WTC11 (cell line): ENCODE results near the gene TNIK.

ENCODE experiments used
- ZNF263 ChIP-seq: sonication (generic); formaldehyde crosslinking; IDR thresholded peaks from 2 replicates; pipeline ENCODE4 v1.8.1; 2022; ENCODE audit warnings: low read depth, mild to moderate bottlenecking, moderate library complexity, missing genetic modification reagents
- ZNF416 ChIP-seq: fragments of 250-450 bp; sonication (Bioruptor Pico); IDR thresholded peaks from 2 replicates; pipeline ENCODE4 v1.9.0; 2021; ENCODE audit warnings: mild to moderate bottlenecking, inconsistent platforms
- TF ChIP-seq, protein P1 (sequence below): fragments of 200-600 bp; IDR thresholded peaks from 2 replicates; pipeline ENCODE4 v1.8.0; 2022; ENCODE audit warnings: antibody characterized with exemption

DNA sequence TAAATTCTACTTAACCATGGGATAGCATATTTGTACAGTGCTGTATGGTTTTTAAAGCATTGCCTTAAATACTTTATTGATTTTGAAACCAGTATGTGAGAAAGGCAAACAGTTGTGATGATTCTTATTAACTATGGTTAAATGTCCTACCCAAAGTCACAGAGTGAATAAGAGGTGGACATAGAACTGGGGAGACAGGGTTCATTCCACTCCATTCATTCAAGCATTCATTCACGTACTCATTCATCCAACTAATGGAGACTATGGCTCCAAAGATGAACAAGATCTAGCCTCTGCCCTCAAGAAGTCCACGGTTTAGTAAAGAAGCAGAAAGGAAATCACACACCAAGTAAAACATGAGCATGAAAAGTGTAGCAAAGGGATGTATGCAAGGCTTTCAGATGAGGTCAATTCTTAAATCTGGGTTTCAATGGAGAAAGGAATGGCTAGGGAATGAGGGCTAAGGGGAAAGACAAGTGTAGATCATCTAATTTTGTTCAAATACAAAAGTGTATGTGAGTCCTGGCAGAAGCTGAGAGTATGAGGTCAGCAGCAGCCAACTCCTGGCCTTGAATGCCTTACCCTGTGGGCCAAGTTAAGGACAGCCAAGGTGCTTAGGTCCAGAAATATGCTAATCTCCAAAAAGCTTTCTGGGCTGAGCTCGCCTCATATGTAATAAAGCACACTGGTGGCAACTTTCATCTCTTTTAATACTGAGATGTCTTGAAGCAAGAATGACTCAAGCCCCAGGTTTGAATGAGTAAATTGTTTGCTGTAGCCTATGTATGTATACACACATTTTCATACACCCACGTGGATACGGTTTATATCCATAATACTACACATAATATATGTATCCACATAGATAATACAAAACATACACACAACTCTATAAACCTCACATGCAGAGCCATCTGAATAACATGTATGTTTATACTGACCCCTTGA is 4.3 kb downstream of the TNIK start:
- TF ChIP-seq, protein P1, sequence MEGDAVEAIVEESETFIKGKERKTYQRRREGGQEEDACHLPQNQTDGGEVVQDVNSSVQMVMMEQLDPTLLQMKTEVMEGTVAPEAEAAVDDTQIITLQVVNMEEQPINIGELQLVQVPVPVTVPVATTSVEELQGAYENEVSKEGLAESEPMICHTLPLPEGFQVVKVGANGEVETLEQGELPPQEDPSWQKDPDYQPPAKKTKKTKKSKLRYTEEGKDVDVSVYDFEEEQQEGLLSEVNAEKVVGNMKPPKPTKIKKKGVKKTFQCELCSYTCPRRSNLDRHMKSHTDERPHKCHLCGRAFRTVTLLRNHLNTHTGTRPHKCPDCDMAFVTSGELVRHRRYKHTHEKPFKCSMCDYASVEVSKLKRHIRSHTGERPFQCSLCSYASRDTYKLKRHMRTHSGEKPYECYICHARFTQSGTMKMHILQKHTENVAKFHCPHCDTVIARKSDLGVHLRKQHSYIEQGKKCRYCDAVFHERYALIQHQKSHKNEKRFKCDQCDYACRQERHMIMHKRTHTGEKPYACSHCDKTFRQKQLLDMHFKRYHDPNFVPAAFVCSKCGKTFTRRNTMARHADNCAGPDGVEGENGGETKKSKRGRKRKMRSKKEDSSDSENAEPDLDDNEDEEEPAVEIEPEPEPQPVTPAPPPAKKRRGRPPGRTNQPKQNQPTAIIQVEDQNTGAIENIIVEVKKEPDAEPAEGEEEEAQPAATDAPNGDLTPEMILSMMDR: no peak
- no peak for TF ChIP-seq ZNF416
- TF ChIP-seq ZNF263 (CRISPR knock-in tag): no peak
